A549 (cell line): ENCODE data around the gene BOLA3. TPM values are rescaled to one million over a fixed set of nuclear protein-coding genes. Genes with fewer than 3 reads are reported as not detected.

ENCODE experiments used
- ATAC-seq, 2 experiments: fragments of 200-7000 bp in 1 of 2; fragments of >200 bp in 1 of 2; cut with Nextera tagmentation in 1 of 2; cut with Tn5 transposase in 1 of 2; 3 replicates each; pipeline versions ENCODE4 v1.8.0 to v1.9.1; 2018 to 2020; ENCODE audit warnings: mild to moderate bottlenecking in 1 of 2, moderate library complexity in 1 of 2
- CTCF ChIA-PET: fragments of 300-600 bp; sonication (Branson Sonifier 250); formaldehyde crosslinking; extraction: SDS; loops from one replicate; lab custom pipeline; 2021; ENCODE audit warnings: antibody characterized with exemption, inconsistent platforms; lab: Yijun Ruan, JAX
- POLR2A ChIA-PET: fragments of 350-600 bp; formaldehyde crosslinking; extraction: SDS; loops from one replicate; lab custom pipeline; 2021; ENCODE audit warnings: antibody characterized with exemption, inconsistent platforms; lab: Yijun Ruan, JAX
- DNase-seq, 2 experiments: peaks; one replicate each; pipeline versions ENCODE4 v3.0.0 to v3.0.0-alpha.2; 2011 to 2016; ENCODE audit warnings: low read depth in 1 of 2, low spot score in 1 of 2
- FAIRE-seq: peaks from 2 replicates; lab custom pipeline; 2011; peaks lifted over from hg19 to GRCh38; lab: Jason Lieb, UNC
- H3K27ac ChIP-seq, 2 experiments: fragments of >200 bp; sonication (Bioruptor Twin); formaldehyde crosslinking; 3 replicates each; pipeline ENCODE4 v1.5.1; 2016 to 2017
- H3K4me1 ChIP-seq: fragments of >200 bp; sonication (Bioruptor Twin); formaldehyde crosslinking; 3 replicates; pipeline ENCODE4 v1.6.1; 2016
- H3K4me2 ChIP-seq: fragments of >200 bp; sonication (Bioruptor Twin); formaldehyde crosslinking; 3 replicates; pipeline ENCODE4 v1.6.1; 2016
- H3K4me3 ChIP-seq: fragments of >200 bp; sonication (Bioruptor Twin); formaldehyde crosslinking; 3 replicates; pipeline ENCODE4 v1.5.1; 2016
- H3K9me3 ChIP-seq: fragments of >200 bp; sonication (Bioruptor Twin); formaldehyde crosslinking; 3 replicates; pipeline ENCODE4 v1.6.1; 2016
- BHLHE40 ChIP-seq: IDR thresholded peaks from 2 replicates; pipeline ENCODE4 v1.6.1; 2012; ENCODE audit warnings: low read depth, low read length, inconsistent platforms
- CBX2 ChIP-seq: fragments of 200-600 bp; sonication (generic); IDR thresholded peaks from 2 replicates; pipeline ENCODE4 v1.6.1; 2016; ENCODE audit warnings: low read depth, mild to moderate bottlenecking, borderline replicate concordance
- EHF ChIP-seq: fragments of 250-450 bp; sonication (Bioruptor Pico); IDR thresholded peaks from 2 replicates; pipeline ENCODE4 v1.5.0; 2020; ENCODE audit warnings: mild to moderate bottlenecking
- EHMT2 ChIP-seq: fragments of 200-600 bp; sonication (generic); IDR thresholded peaks from 2 replicates; pipeline ENCODE4 v1.6.1; 2016; ENCODE audit warnings: antibody characterized with exemption, low read depth, mild to moderate bottlenecking, moderate library complexity
- EP300 ChIP-seq, 2 experiments: fragments of >200 bp; sonication (Bioruptor Twin); formaldehyde crosslinking; IDR thresholded peaks; 2 replicates in 1 of 2; 3 replicates in 1 of 2; pipeline ENCODE4 v1.6.1; 2016 to 2017
- FOSB ChIP-seq: fragments of 250-450 bp; sonication (Bioruptor Pico); IDR thresholded peaks from 2 replicates; pipeline ENCODE4 v1.5.0; 2020; ENCODE audit warnings: mild to moderate bottlenecking, moderate library complexity
- FOSL2 ChIP-seq, 2 experiments: fragments of 450-650 bp in 1 of 2; fragments of >200 bp in 1 of 2; sonication (Bioruptor Twin) in 1 of 2; formaldehyde crosslinking; IDR thresholded peaks; 2 replicates each; pipeline versions ENCODE4 v1.5.0 to v1.6.1; 2016 to 2020; ENCODE audit warnings: mild to moderate bottlenecking in 1 of 2, moderate library complexity in 1 of 2
- GATA3 ChIP-seq: IDR thresholded peaks from 2 replicates; pipeline ENCODE4 v1.6.1; 2012; ENCODE audit warnings: borderline replicate concordance
- HMGXB4 ChIP-seq: fragments of 250-450 bp; sonication (Bioruptor Pico); IDR thresholded peaks from 2 replicates; pipeline ENCODE4 v1.5.0; 2021; ENCODE audit warnings: mild to moderate bottlenecking, moderate library complexity, borderline replicate concordance
- KDM5A ChIP-seq: fragments of 200-600 bp; sonication (generic); IDR thresholded peaks from 2 replicates; pipeline ENCODE4 v1.6.1; 2016; ENCODE audit warnings: antibody characterized with exemption, mild to moderate bottlenecking
- MAFK ChIP-seq: fragments of 450-650 bp; IDR thresholded peaks from 2 replicates; pipeline ENCODE4 v1.6.1; 2014; ENCODE audit not compliant: partially characterized antibody
- MYC ChIP-seq: IDR thresholded peaks from 2 replicates; pipeline ENCODE4 v1.6.1; 2012; ENCODE audit warnings: mild to moderate bottlenecking, inconsistent platforms, low read length, improper control_type of control experiment, borderline replicate concordance
- RCOR1 ChIP-seq: fragments of 150-350 bp; IDR thresholded peaks from 2 replicates; pipeline ENCODE4 v1.6.1; 2014; ENCODE audit warnings: antibody characterized with exemption, low read length, low read depth
- RNF2 ChIP-seq: fragments of 200-600 bp; sonication (generic); IDR thresholded peaks from 2 replicates; pipeline ENCODE4 v1.6.1; 2016; ENCODE audit warnings: low read depth, mild to moderate bottlenecking, antibody characterized with exemption, moderate library complexity, borderline replicate concordance
- TFCP2L1 ChIP-seq: fragments of 250-450 bp; sonication (Bioruptor Pico); IDR thresholded peaks from 2 replicates; pipeline ENCODE4 v1.5.0; 2021; ENCODE audit warnings: mild to moderate bottlenecking
- TP53 ChIP-seq: fragments of 250-450 bp; sonication (Bioruptor Pico); IDR thresholded peaks from 2 replicates; pipeline ENCODE4 v1.5.0; 2021; ENCODE audit warnings: mild to moderate bottlenecking, moderate library complexity
- ZC3H11A ChIP-seq: fragments of 450-650 bp; IDR thresholded peaks from 2 replicates; pipeline ENCODE4 v1.6.1; 2014; ENCODE audit warnings: antibody characterized with exemption, mild to moderate bottlenecking
- ZNF302 ChIP-seq: fragments of 250-450 bp; sonication (Bioruptor Pico); IDR thresholded peaks from 2 replicates; pipeline ENCODE4 v1.9.0; 2021; ENCODE audit warnings: inconsistent platforms, mild to moderate bottlenecking, moderate library complexity
- WGBS: methylation state at CpG from one replicate; pipeline ENCODE4 v1.1.6; 2017; ENCODE audit errors: missing lambda C conversion rate; 5-methylcytosine and 5-hydroxymethylcytosine counted together
- polyA plus RNA-seq, 4 experiments: library from polyadenylated mRNA; depleted of rRNA in 3 of 4; stranded (reverse); fragments of >200 nt; fragmentation: RNase III in 1 of 4; extraction: RNeasy Plus Mini Kit Qiagen cat#74134 plus additional on column Dnase treatment in 1 of 4; gene quantifications; 2 replicates in 3 of 4; 3 replicates in 1 of 4; pipeline ENCODE4 v1.2.3, GENCODE V29; 2011 to 2017
- TF ChIP-seq, protein P1 (sequence below): fragments of 200-600 bp; sonication (generic); IDR thresholded peaks from 2 replicates; pipeline ENCODE4 v1.6.1; 2016; ENCODE audit warnings: antibody characterized with exemption, mild to moderate bottlenecking, moderate library complexity
- TF ChIP-seq, protein P2 (sequence below): fragments of >200 bp; sonication (Bioruptor Twin); formaldehyde crosslinking; IDR thresholded peaks from 3 replicates; pipeline ENCODE4 v1.6.1; 2016
- TF ChIP-seq, protein P3 (sequence below): fragments of 250-450 bp; sonication (Bioruptor Pico); IDR thresholded peaks from 2 replicates; pipeline ENCODE4 v1.5.0; 2020; ENCODE audit warnings: low read depth, mild to moderate bottlenecking, moderate library complexity

The BOLA3 gene
- polyA plus RNA-seq, 2 of the 4 experiments (the other 2 are of a cell fraction) = 136 to 139 TPM

DNA sequence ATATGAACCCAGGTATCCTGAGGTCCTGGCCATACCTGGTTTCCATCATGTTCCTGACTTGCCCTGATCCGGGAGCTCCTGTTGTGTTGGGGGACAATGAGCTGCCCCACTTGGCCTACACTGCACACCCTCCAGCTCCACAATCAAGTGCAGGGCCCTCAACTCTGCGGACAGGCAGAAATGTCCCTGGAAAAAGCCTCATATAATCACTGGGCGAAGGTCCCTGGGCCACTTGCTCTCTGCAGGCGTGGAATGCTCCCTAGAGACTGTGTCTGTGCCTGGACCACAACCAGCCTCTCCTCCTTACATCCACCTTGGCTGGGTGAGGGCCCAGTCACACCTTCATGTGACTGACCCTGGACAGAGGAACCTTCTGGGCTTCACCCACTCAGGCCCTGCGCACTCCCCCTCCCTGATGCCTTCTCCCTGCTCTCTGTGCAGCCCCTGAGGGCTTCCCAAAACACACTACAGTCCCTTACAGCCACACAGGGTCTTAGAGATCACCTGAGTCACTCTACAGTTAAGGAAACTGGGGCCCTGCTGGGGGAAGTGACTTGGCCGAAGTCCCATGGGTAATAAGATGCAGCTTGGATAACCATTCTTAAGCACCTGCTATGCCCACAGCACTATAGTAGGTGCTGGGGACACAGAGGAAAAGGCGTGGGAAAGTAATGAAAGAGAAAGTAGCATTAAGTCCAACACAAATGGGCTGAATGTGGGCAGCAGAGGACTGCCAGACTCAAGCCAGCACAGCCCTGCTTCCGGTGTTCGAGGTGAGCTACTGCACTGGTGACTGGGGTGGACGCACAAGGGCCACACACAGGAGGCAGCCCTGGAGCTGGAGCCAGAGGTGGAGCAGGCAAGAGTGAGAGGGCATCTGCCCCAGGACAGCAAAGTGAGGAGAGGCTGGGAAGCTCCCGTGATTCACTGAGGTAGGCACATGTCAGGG lies 9.8 kb downstream of the BOLA3 start:
- no peak overlapping the region for H3K4me3 ChIP-seq
- H3K27ac ChIP-seq = no peak overlapping the region
- DNase-seq = no peak
- no peaks in the 10 kb centered on the region for H3K4me1 ChIP-seq
- no peak for FAIRE-seq
- WGBS = 88% methylated on average over 11 of the region's 11 CpGs
- POLR2A ChIA-PET = interaction anchor here (0.8 to 1.2 kb wide), 2 partner anchors 18 to 211 kb away, joined by 3 to 5 read pairs; no protein-coding TSS in a partner anchor
- H3K9me3 ChIP-seq = no peaks in the 10 kb centered on the region
- no peak overlapping the region for H3K4me2 ChIP-seq
- CTCF ChIA-PET = interaction anchor here (0.6 to 2.9 kb wide), 12 partner anchors 8 to 357 kb away, joined by 3 to 34 read pairs (median 4); partner anchors contain the start of gene BOLA3
- no peak for TF ChIP-seq GATA3
- no peak for TF ChIP-seq MYC
- no peak for TF ChIP-seq ZNF302 (CRISPR knock-in tag)
- no peak for TF ChIP-seq FOSB (CRISPR knock-in tag)
- TF ChIP-seq, protein P1, sequence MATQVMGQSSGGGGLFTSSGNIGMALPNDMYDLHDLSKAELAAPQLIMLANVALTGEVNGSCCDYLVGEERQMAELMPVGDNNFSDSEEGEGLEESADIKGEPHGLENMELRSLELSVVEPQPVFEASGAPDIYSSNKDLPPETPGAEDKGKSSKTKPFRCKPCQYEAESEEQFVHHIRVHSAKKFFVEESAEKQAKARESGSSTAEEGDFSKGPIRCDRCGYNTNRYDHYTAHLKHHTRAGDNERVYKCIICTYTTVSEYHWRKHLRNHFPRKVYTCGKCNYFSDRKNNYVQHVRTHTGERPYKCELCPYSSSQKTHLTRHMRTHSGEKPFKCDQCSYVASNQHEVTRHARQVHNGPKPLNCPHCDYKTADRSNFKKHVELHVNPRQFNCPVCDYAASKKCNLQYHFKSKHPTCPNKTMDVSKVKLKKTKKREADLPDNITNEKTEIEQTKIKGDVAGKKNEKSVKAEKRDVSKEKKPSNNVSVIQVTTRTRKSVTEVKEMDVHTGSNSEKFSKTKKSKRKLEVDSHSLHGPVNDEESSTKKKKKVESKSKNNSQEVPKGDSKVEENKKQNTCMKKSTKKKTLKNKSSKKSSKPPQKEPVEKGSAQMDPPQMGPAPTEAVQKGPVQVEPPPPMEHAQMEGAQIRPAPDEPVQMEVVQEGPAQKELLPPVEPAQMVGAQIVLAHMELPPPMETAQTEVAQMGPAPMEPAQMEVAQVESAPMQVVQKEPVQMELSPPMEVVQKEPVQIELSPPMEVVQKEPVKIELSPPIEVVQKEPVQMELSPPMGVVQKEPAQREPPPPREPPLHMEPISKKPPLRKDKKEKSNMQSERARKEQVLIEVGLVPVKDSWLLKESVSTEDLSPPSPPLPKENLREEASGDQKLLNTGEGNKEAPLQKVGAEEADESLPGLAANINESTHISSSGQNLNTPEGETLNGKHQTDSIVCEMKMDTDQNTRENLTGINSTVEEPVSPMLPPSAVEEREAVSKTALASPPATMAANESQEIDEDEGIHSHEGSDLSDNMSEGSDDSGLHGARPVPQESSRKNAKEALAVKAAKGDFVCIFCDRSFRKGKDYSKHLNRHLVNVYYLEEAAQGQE = no peak
- TF ChIP-seq FOSL2 (IDR thresholded peaks at IDR 0.05) = no peak
- no peak for TF ChIP-seq FOSL2 (CRISPR knock-in tag; IDR thresholded peaks at IDR 0.05)
- TF ChIP-seq BHLHE40 = no peak
- TF ChIP-seq RCOR1 = no peak
- TF ChIP-seq, protein P2, sequence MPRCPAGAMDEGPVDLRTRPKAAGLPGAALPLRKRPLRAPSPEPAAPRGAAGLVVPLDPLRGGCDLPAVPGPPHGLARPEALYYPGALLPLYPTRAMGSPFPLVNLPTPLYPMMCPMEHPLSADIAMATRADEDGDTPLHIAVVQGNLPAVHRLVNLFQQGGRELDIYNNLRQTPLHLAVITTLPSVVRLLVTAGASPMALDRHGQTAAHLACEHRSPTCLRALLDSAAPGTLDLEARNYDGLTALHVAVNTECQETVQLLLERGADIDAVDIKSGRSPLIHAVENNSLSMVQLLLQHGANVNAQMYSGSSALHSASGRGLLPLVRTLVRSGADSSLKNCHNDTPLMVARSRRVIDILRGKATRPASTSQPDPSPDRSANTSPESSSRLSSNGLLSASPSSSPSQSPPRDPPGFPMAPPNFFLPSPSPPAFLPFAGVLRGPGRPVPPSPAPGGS = no peak
- no peak for TF ChIP-seq EHMT2
- no peak for TF ChIP-seq EP300 (IDR thresholded peaks at IDR 0.05)
- 0 out of 6 replicates have a peak, but pooled peaks have one; percentile 18 to 28 for ATAC-seq

- ChIA-PET CTCF (interaction anchor here (0.6 to 1.9 kb wide), 3 partner anchors 15 to 214 kb away, joined by 3 to 5 read pairs (median 4); no protein-coding TSS in a partner anchor), POLR2A (no interaction called here)
- Histone ChIP-seq H3K4me1 (no peaks in the 10 kb centered on the region), H3K4me3 (no peak overlapping the region), H3K27ac (no peak overlapping the region), H3K9me3 (no peaks in the 10 kb centered on the region), H3K4me2 (no peak overlapping the region)
- DNase-seq = no peak
- no peak for FAIRE-seq
- no peak for TF ChIP-seq MAFK
- WGBS = 87% methylated on average over 5 of the region's 5 CpGs
- no peak for ATAC-seq
These were observed 15.8 kb downstream of the BOLA3 start for GRCh38 chr2:74131901-74132300.

DNA sequence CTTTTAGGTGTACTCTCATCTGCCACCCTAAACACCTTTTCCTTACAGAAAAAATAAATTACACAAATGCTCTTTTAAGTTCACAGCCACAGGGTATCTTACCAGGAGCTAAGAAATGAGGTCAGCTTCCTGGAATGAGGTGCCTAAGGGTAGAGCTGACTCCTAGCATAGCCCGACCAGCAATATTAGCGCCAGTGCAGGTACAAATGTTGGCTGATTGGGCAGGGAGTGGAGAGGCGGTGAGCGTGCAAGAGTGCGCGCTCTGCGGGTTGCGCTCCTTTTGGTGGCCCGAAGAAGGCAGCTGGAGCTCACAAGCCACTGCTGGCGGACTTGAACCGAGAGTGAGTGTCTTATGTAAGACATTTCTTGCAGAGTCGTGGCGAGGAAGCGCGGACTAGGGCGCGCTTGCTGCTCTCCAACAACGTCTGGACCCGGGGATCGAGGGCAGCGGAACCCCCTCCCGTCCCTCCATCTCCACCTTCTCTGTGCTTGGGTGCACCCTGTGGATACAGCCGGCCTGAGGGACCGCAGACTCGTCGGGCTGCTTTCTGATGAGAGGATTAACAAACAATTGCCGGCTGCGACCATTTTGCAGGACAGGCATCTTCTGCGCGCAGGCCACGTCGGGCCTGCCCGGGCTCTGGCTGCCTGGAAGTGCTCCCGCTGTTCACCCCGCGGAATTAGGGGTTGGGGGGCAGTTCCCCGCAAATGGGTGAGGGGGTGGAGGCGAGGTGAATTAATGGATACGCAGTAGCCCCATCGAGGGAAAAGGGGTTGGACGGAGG lies 17.3 kb downstream of the BOLA3 start:
- FAIRE-seq (no peak), DNase-seq (no peak), ATAC-seq (peak in 1 of 2 experiments; percentile 20; a peak in 3 of 6 replicates)
- Histone ChIP-seq H3K4me2 (no peak overlapping the region), H3K27ac (no peak overlapping the region), H3K9me3 (no peaks in the 10 kb centered on the region), H3K4me1 (no peaks in the 10 kb centered on the region), H3K4me3 (no peak overlapping the region)
- ChIA-PET CTCF (interaction anchor here (1.0 to 1.4 kb wide), 2 partner anchors 8 to 306 kb away, joined by 3 to 4 read pairs; no protein-coding TSS in a partner anchor), POLR2A (no interaction called here)
- 81% methylated on average over 40 of the region's 41 CpGs for WGBS
- TF ChIP-seq, protein P3, sequence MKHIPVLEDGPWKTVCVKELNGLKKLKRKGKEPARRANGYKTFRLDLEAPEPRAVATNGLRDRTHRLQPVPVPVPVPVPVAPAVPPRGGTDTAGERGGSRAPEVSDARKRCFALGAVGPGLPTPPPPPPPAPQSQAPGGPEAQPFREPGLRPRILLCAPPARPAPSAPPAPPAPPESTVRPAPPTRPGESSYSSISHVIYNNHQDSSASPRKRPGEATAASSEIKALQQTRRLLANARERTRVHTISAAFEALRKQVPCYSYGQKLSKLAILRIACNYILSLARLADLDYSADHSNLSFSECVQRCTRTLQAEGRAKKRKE (CRISPR knock-in tag) = no peak
- TF ChIP-seq KDM5A (no peak), HMGXB4 (CRISPR knock-in tag) (no peak), TFCP2L1 (CRISPR knock-in tag) (no peak), RNF2 (no peak), BHLHE40 (no peak), ZC3H11A (no peak), CBX2 (no peak), TP53 (no peak), EHF (CRISPR knock-in tag) (no peak)
